Calu3 (cell line): ENCODE measurements around the gene SGSM1. TPM values are rescaled to one million over a fixed set of nuclear protein-coding genes. Genes with fewer than 3 reads are reported as not detected.
A peak's percentile ranks its signal among the peaks of the same experiment; 100 is the strongest.

ENCODE experiments used
- BruUV-seq: library from RNA; stranded (reverse); fragments of 400-500 nt; replicated peaks from 2 replicates; lab custom pipeline; 2021; lab: Mats Ljungman, UMichigan
- CTCF ChIA-PET: fragments of 300-600 bp; sonication (Branson Sonifier 250); formaldehyde crosslinking; loops from one replicate; lab custom pipeline; 2022; ENCODE audit warnings: antibody characterized with exemption; lab: Charles Lee
- DNase-seq: peaks from one replicate; pipeline ENCODE4 v3.0.0; 2022
- H3K27ac Mint-ChIP-seq: one replicate; pipeline ENCODE4 v1.8.0; 2022; ENCODE audit warnings: mixed read lengths; ENCODE audit not compliant: unreplicated experiment
- H3K27me3 Mint-ChIP-seq: one replicate; pipeline ENCODE4 v1.8.0; 2022; ENCODE audit warnings: mixed read lengths; ENCODE audit not compliant: unreplicated experiment
- H3K36me3 Mint-ChIP-seq: one replicate; pipeline ENCODE4 v1.8.0; 2022; ENCODE audit warnings: mild to moderate bottlenecking, moderate library complexity, mixed read lengths; ENCODE audit not compliant: insufficient read depth, unreplicated experiment
- H3K4me1 Mint-ChIP-seq: one replicate; pipeline ENCODE4 v1.8.0; 2022; ENCODE audit warnings: mild to moderate bottlenecking, low read depth, mixed read lengths; ENCODE audit not compliant: unreplicated experiment
- H3K4me3 Mint-ChIP-seq: one replicate; pipeline ENCODE4 v1.8.0; 2022; ENCODE audit warnings: mild to moderate bottlenecking, low read depth, moderate library complexity, mixed read lengths; ENCODE audit not compliant: unreplicated experiment
- H3K9me3 Mint-ChIP-seq: one replicate; pipeline ENCODE4 v1.8.0; 2022; ENCODE audit warnings: low read depth, mixed read lengths; ENCODE audit not compliant: unreplicated experiment
- intact Hi-C: fragments of 100-400 bp; cut with micrococcal nuclease; formaldehyde crosslinking; loops from one replicate; pipeline ENCODE4 v1.10.0; 2022; ENCODE audit not compliant: unreplicated experiment
- total RNA-seq: library from RNA; stranded (reverse); gene quantifications from 2 replicates; pipeline ENCODE4 v1.2.3, GENCODE V29; 2022
- TF ChIP-seq, protein P1 (sequence below): fragments of 200-600 bp; IDR thresholded peaks from one replicate; pipeline ENCODE4 v1.8.0; 2022; ENCODE audit warnings: antibody characterized with exemption; ENCODE audit not compliant: unreplicated experiment

Gene SGSM1
- total RNA-seq, 1 experiment from 2014 or later = 0.07 TPM

DNA sequence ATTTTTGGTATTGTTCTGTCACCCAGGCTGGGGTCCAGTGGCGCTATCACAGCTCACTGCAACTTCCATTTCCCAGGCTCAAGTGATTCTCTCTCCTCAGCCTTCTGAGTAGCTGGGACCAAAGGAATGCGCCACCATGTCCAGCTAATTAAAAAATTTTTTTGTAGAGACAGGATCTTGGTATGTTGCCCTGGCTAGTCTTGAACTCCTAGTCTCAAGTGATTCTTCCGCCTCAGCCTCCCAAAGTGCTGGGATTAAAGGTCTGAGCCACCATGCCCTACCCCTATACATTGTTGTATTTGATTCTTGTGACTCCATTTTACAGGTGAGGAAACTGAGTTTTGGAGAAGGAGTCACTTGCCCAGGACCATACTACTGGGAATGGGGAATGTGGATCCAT lies 158.4 kb downstream of the SGSM1 start:
- peaks cover 25% of the 10 kb centered on the region for H3K4me1 Mint-ChIP-seq
- no peak overlapping the region for H3K4me3 Mint-ChIP-seq
- H3K27me3 Mint-ChIP-seq = no peaks in the 10 kb centered on the region
- peaks cover 9% of the 10 kb centered on the region for H3K36me3 Mint-ChIP-seq
- DNase-seq = no peak
- H3K9me3 Mint-ChIP-seq = no peaks in the 10 kb centered on the region
- TF ChIP-seq, protein P1, sequence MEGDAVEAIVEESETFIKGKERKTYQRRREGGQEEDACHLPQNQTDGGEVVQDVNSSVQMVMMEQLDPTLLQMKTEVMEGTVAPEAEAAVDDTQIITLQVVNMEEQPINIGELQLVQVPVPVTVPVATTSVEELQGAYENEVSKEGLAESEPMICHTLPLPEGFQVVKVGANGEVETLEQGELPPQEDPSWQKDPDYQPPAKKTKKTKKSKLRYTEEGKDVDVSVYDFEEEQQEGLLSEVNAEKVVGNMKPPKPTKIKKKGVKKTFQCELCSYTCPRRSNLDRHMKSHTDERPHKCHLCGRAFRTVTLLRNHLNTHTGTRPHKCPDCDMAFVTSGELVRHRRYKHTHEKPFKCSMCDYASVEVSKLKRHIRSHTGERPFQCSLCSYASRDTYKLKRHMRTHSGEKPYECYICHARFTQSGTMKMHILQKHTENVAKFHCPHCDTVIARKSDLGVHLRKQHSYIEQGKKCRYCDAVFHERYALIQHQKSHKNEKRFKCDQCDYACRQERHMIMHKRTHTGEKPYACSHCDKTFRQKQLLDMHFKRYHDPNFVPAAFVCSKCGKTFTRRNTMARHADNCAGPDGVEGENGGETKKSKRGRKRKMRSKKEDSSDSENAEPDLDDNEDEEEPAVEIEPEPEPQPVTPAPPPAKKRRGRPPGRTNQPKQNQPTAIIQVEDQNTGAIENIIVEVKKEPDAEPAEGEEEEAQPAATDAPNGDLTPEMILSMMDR = no peak
- intact Hi-C loops = no loop called here
- CTCF ChIA-PET = no interaction called here
- no TSS peak for BruUV-seq
- H3K27ac Mint-ChIP-seq = no peak overlapping the region

- TF ChIP-seq, protein P1 = no peak
- H3K4me3 Mint-ChIP-seq = peak overlapping the region; percentile 36
- H3K36me3 Mint-ChIP-seq = peaks cover 9% of the 10 kb centered on the region
- CTCF ChIA-PET = no interaction called here
- peak overlapping the region; percentile 30 for H3K27ac Mint-ChIP-seq
- H3K4me1 Mint-ChIP-seq = peaks cover 38% of the 10 kb centered on the region
- no peaks in the 10 kb centered on the region for H3K27me3 Mint-ChIP-seq
- no peaks in the 10 kb centered on the region for H3K9me3 Mint-ChIP-seq
- DNase-seq = peak; percentile 59
- BruUV-seq = no TSS peak
- intact Hi-C loops = no loop called here
These were observed 160.0 kb downstream of the SGSM1 start for GRCh38 chr22:24965822-24966626.

- peaks cover 9% of the 10 kb centered on the region for H3K36me3 Mint-ChIP-seq
- H3K27me3 Mint-ChIP-seq = no peaks in the 10 kb centered on the region
- H3K27ac Mint-ChIP-seq = no peak overlapping the region
- TF ChIP-seq, protein P1 = no peak
- no peak overlapping the region for H3K4me3 Mint-ChIP-seq
- peaks cover 38% of the 10 kb centered on the region for H3K4me1 Mint-ChIP-seq
- intact Hi-C loops = no loop called here
- no peaks in the 10 kb centered on the region for H3K9me3 Mint-ChIP-seq
- CTCF ChIA-PET = no interaction called here
- no TSS peak for BruUV-seq
- DNase-seq = no peak
These were observed 162.1 kb downstream of the SGSM1 start for GRCh38 chr22:24968066-24968561.

GRCh38 chr22:24969560-24970301 lies 163.7 kb downstream of the SGSM1 start:
- peaks cover 9% of the 10 kb centered on the region for H3K36me3 Mint-ChIP-seq
- peaks cover 46% of the 10 kb centered on the region for H3K4me1 Mint-ChIP-seq
- no peak for DNase-seq
- H3K27ac Mint-ChIP-seq = peak overlapping the region; percentile 39
- no TSS peak for BruUV-seq
- no peaks in the 10 kb centered on the region for H3K27me3 Mint-ChIP-seq
- TF ChIP-seq, protein P1 = no peak
- CTCF ChIA-PET = interaction anchor here (1.0 to 1.1 kb wide), 3 partner anchors 10 to 16 kb away, joined by 3 to 5 read pairs (median 5); no protein-coding TSS in a partner anchor
- no peak overlapping the region for H3K4me3 Mint-ChIP-seq
- H3K9me3 Mint-ChIP-seq = no peaks in the 10 kb centered on the region
- intact Hi-C loops = no loop called here
